Breast epithelium (tissue), 3 donors: ENCODE data around the gene LONP2.

Experiments
- CTCF ChIP-seq, 3 donors: fragments of 450-650 bp; IDR thresholded peaks; one replicate each; pipeline ENCODE4 v1.5.1; 2016 to 2017; ENCODE audit warnings: antibody characterized with exemption in 3 of 3, mild to moderate bottlenecking in 3 of 3, moderate library complexity in 3 of 3
- POLR2AphosphoS5 ChIP-seq, 3 donors: sonication (generic); formaldehyde crosslinking; IDR thresholded peaks; one replicate each; pipeline ENCODE4 v1.6.1; 2017; ENCODE audit warnings: antibody characterized with exemption in 3 of 3

- no peak for TF ChIP-seq POLR2AphosphoS5 (IDR thresholded peaks at IDR 0.05)
- TF ChIP-seq CTCF (IDR thresholded peaks at IDR 0.05): no peak
These were observed 88.9 kb downstream of the LONP2 start for GRCh38 chr16:48332978-48333377.
